ENCODE measurements around the gene ISCU. TPM values are rescaled to one million over a fixed set of nuclear protein-coding genes. Genes with fewer than 3 reads are reported as not detected.

The ISCU gene
- polyA plus RNA-seq, 1 donor (not counting 4 experiments of a cell fraction or from before 2014, with no cell fraction given), result 106 TPM

GRCh38 chr12:108594323-108594903 lies 32.0 kb downstream of the ISCU start:
- Histone ChIP-seq H3K9ac (ENCODE audit: control insufficient read depth, extremely low read depth, insufficient read depth, low read length) (no peak overlapping the region), H3K27me3 (ENCODE audit: control insufficient read depth, extremely low read depth, insufficient read depth, low read length) (peaks cover 7% of the 10 kb centered on the region), H3K79me2 (ENCODE audit: control insufficient read depth, insufficient read depth, low read length) (no peaks in the 10 kb centered on the region), H3K4me2 (ENCODE audit: control insufficient read depth, extremely low read depth, insufficient read depth, low read depth, low read length) (no peak overlapping the region), H2AFZ (ENCODE audit: control insufficient read depth, low read length) (no peak overlapping the region), H3K9me1 (ENCODE audit: control insufficient read depth, extremely low read depth, insufficient read depth, low read length) (no peaks in the 10 kb centered on the region), H3K4me1 (ENCODE audit: control insufficient read depth, extremely low read depth, insufficient read depth, low read length) (no peaks in the 10 kb centered on the region), H3K27ac (ENCODE audit: control insufficient read depth, insufficient read depth, low read length) (no peak overlapping the region), H3K36me3 (ENCODE audit: control insufficient read depth in 2 of 2, extremely low read depth in 1 of 2, insufficient read depth in 2 of 2, low read length in 2 of 2) (no peaks in the 10 kb centered on the region), H3K9me3 (ENCODE audit: control insufficient read depth, low read depth, low read length) (no peaks in the 10 kb centered on the region), H3K4me3 (ENCODE audit: control insufficient read depth in 2 of 3, extremely low read depth in 1 of 3, insufficient read depth in 2 of 3, low read depth in 1 of 3, low read length in 3 of 3) (no peak overlapping the region), H4K20me1 (ENCODE audit: control insufficient read depth, extremely low read depth, insufficient read depth, low read length) (no peaks in the 10 kb centered on the region)
- DNase-seq (ENCODE audit: low read depth, low spot score) (no peak), FAIRE-seq (no peak)
- dilution Hi-C loops (cut with MboI; ENCODE audit: extremely low pct_ligation_motif_present, low sequenced_read_pairs), result no loop called here
- TF ChIP-seq, protein P1, sequence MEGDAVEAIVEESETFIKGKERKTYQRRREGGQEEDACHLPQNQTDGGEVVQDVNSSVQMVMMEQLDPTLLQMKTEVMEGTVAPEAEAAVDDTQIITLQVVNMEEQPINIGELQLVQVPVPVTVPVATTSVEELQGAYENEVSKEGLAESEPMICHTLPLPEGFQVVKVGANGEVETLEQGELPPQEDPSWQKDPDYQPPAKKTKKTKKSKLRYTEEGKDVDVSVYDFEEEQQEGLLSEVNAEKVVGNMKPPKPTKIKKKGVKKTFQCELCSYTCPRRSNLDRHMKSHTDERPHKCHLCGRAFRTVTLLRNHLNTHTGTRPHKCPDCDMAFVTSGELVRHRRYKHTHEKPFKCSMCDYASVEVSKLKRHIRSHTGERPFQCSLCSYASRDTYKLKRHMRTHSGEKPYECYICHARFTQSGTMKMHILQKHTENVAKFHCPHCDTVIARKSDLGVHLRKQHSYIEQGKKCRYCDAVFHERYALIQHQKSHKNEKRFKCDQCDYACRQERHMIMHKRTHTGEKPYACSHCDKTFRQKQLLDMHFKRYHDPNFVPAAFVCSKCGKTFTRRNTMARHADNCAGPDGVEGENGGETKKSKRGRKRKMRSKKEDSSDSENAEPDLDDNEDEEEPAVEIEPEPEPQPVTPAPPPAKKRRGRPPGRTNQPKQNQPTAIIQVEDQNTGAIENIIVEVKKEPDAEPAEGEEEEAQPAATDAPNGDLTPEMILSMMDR (optimal IDR thresholded peaks at IDR 0.05 in 1 of 3, IDR thresholded peaks at IDR 0.05 in 1 of 3, conservative IDR thresholded peaks at IDR 0.05 in 1 of 3; ENCODE audit: extremely low read depth in 1 of 3, insufficient read depth in 2 of 3, low read length in 3 of 3), result no peak
- TF ChIP-seq EZH2 (IDR thresholded peaks at IDR 0.05; ENCODE audit: low read length), result no peak

- H2AFZ ChIP-seq (ENCODE audit: control insufficient read depth, low read length), result no peak overlapping the region
- H3K9ac ChIP-seq (ENCODE audit: control insufficient read depth, extremely low read depth, insufficient read depth, low read length), result no peak overlapping the region
- peaks cover 7% of the 10 kb centered on the region for H3K27me3 ChIP-seq (ENCODE audit: control insufficient read depth, extremely low read depth, insufficient read depth, low read length)
- FAIRE-seq (no peak), DNase-seq (ENCODE audit: low read depth, low spot score) (no peak)
- H3K79me2 ChIP-seq (ENCODE audit: control insufficient read depth, insufficient read depth, low read length), result no peaks in the 10 kb centered on the region
- TF ChIP-seq, protein P1 (optimal IDR thresholded peaks at IDR 0.05 in 1 of 3, IDR thresholded peaks at IDR 0.05 in 1 of 3, conservative IDR thresholded peaks at IDR 0.05 in 1 of 3; ENCODE audit: extremely low read depth in 1 of 3, insufficient read depth in 2 of 3, low read length in 3 of 3), result no peak
- TF ChIP-seq EZH2 (IDR thresholded peaks at IDR 0.05; ENCODE audit: low read length), result no peak
- H3K36me3 ChIP-seq (ENCODE audit: control insufficient read depth in 2 of 2, extremely low read depth in 1 of 2, insufficient read depth in 2 of 2, low read length in 2 of 2), result no peaks in the 10 kb centered on the region
- no peak overlapping the region for H3K4me3 ChIP-seq (ENCODE audit: control insufficient read depth in 2 of 3, extremely low read depth in 1 of 3, insufficient read depth in 2 of 3, low read depth in 1 of 3, low read length in 3 of 3)
- H3K4me1 ChIP-seq (ENCODE audit: control insufficient read depth, extremely low read depth, insufficient read depth, low read length), result no peaks in the 10 kb centered on the region
- no peaks in the 10 kb centered on the region for H4K20me1 ChIP-seq (ENCODE audit: control insufficient read depth, extremely low read depth, insufficient read depth, low read length)
- H3K4me2 ChIP-seq (ENCODE audit: control insufficient read depth, extremely low read depth, insufficient read depth, low read depth, low read length), result no peak overlapping the region
- H3K9me3 ChIP-seq (ENCODE audit: control insufficient read depth, low read depth, low read length), result no peaks in the 10 kb centered on the region
- H3K27ac ChIP-seq (ENCODE audit: control insufficient read depth, insufficient read depth, low read length), result no peak overlapping the region
- dilution Hi-C loops (cut with MboI; ENCODE audit: extremely low pct_ligation_motif_present, low sequenced_read_pairs), result no loop called here
- no peaks in the 10 kb centered on the region for H3K9me1 ChIP-seq (ENCODE audit: control insufficient read depth, extremely low read depth, insufficient read depth, low read length)
Measured at GRCh38 chr12:108594960-108595710, 32.7 kb downstream of the ISCU start.

All from keratinocyte (primary cell).